HEK293T (cell line): ENCODE data around the gene DENND2A.
"Not testable (repeated sequence)": the region's sequence is repeated elsewhere in the genome, so short reads cannot be mapped to it uniquely, and the experiment has no call there.

Experiments
- CTCF ChIA-PET: fragments of 350-600 bp; formaldehyde crosslinking; extraction: SDS; loops from one replicate; lab custom pipeline; 2021; ENCODE audit warnings: antibody characterized with exemption, inconsistent platforms; lab: Yijun Ruan, JAX
- POLR2A ChIA-PET: fragments of 350-600 bp; formaldehyde crosslinking; extraction: SDS; loops from one replicate; lab custom pipeline; 2020; ENCODE audit warnings: antibody characterized with exemption, inconsistent platforms; lab: Yijun Ruan, JAX
- DNase-seq: peaks from one replicate; pipeline ENCODE4 v3.0.0; 2012; ENCODE audit warnings: mixed read lengths; ENCODE audit errors: extremely low spot score
- ARNT ChIP-seq: fragments of 450-650 bp; IDR thresholded peaks from 2 replicates; pipeline ENCODE4 v1.6.1; 2017; ENCODE audit warnings: mild to moderate bottlenecking
- BHLHE40 ChIP-seq: fragments of 450-650 bp; IDR thresholded peaks from 2 replicates; pipeline ENCODE4 v1.6.1; 2016; ENCODE audit warnings: mild to moderate bottlenecking, moderate library complexity, borderline replicate concordance
- CTBP1 ChIP-seq: fragments of 450-650 bp; IDR thresholded peaks from 2 replicates; pipeline ENCODE4 v1.6.1; 2016; ENCODE audit warnings: borderline replicate concordance
- ELF4 ChIP-seq: fragments of 450-650 bp; IDR thresholded peaks from 2 replicates; pipeline ENCODE4 v1.6.1; 2017; ENCODE audit warnings: antibody characterized with exemption
- FOXA1 ChIP-seq: fragments of 450-650 bp; IDR thresholded peaks from 2 replicates; pipeline ENCODE4 v1.6.1; 2016; ENCODE audit warnings: mild to moderate bottlenecking
- FOXK2 ChIP-seq: fragments of 450-650 bp; IDR thresholded peaks from 2 replicates; pipeline ENCODE4 v1.6.1; 2016; ENCODE audit warnings: mild to moderate bottlenecking
- FOXM1 ChIP-seq: fragments of 450-650 bp; IDR thresholded peaks from 2 replicates; pipeline ENCODE4 v1.6.1; 2017; ENCODE audit warnings: mild to moderate bottlenecking, borderline replicate concordance
- HDGF ChIP-seq: fragments of 450-650 bp; IDR thresholded peaks from 2 replicates; pipeline ENCODE4 v1.6.1; 2017; ENCODE audit warnings: antibody characterized with exemption, borderline replicate concordance
- L3MBTL2 ChIP-seq: fragments of 450-650 bp; conservative IDR thresholded peaks from 2 replicates; pipeline ENCODE4 v1.6.1; 2016; ENCODE audit warnings: mild to moderate bottlenecking
- LEF1 ChIP-seq: fragments of 450-650 bp; IDR thresholded peaks from 2 replicates; pipeline ENCODE4 v1.6.1; 2017; ENCODE audit warnings: mild to moderate bottlenecking, borderline replicate concordance
- NFRKB ChIP-seq: fragments of 450-650 bp; IDR thresholded peaks from 2 replicates; pipeline ENCODE4 v1.6.1; 2016; ENCODE audit warnings: mild to moderate bottlenecking, moderate library complexity
- SP1 ChIP-seq: fragments of 450-650 bp; IDR thresholded peaks from 2 replicates; pipeline ENCODE4 v1.6.1; 2017
- SUZ12 ChIP-seq: fragments of 450-650 bp; IDR thresholded peaks from 2 replicates; pipeline ENCODE4 v1.6.1; 2016; ENCODE audit warnings: mild to moderate bottlenecking
- TARDBP ChIP-seq: fragments of 450-650 bp; IDR thresholded peaks from 2 replicates; pipeline ENCODE4 v1.6.1; 2016
- ZNF384 ChIP-seq: fragments of 450-650 bp; IDR thresholded peaks from 2 replicates; pipeline ENCODE4 v1.6.1; 2016
- TF ChIP-seq, protein P1 (sequence below): fragments of 450-650 bp; IDR thresholded peaks from 2 replicates; pipeline ENCODE4 v1.6.1; 2016

The DENND2A gene

DNA sequence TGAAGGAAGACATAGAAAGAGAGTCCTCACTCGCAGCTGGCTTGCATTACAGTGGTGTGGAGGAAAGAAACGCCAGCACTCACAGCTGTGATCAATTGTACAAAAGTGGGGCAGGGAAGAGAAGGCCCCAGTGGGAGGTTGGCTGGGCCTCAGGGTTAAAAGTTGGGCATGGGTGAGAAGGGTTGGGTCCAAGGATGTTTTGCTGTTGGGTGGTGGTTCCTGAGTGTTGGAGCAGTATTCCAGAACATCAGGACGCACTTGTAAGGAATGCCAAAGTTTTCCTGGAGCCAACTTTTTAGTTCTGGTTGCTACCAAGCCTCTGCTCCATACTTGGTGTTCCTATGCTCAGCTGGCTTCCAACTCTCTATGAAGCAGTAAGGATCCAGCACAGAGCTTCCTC, 105.9 kb downstream of the DENND2A start:
- DNase-seq, result no peak
- ChIA-PET POLR2A (interaction anchor here (1.4 kb wide), 1 partner anchor 13 kb away, joined by 3 read pairs; no protein-coding TSS in a partner anchor), CTCF (interaction anchor here (1.4 kb wide), 1 partner anchor 9 kb away, joined by 3 read pairs; no protein-coding TSS in a partner anchor)
- no peak for TF ChIP-seq HDGF
- TF ChIP-seq SUZ12, result no peak
- TF ChIP-seq FOXK2, result no peak
- TF ChIP-seq CTBP1, result no peak
- no peak for TF ChIP-seq FOXM1
- TF ChIP-seq, protein P1, sequence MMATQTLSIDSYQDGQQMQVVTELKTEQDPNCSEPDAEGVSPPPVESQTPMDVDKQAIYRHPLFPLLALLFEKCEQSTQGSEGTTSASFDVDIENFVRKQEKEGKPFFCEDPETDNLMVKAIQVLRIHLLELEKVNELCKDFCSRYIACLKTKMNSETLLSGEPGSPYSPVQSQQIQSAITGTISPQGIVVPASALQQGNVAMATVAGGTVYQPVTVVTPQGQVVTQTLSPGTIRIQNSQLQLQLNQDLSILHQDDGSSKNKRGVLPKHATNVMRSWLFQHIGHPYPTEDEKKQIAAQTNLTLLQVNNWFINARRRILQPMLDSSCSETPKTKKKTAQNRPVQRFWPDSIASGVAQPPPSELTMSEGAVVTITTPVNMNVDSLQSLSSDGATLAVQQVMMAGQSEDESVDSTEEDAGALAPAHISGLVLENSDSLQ, result no peak
- no peak for TF ChIP-seq TARDBP
- no peak for TF ChIP-seq BHLHE40
- TF ChIP-seq ELF4, result no peak
- no peak for TF ChIP-seq LEF1
- no peak for TF ChIP-seq ARNT
- no peak for TF ChIP-seq SP1

DNA sequence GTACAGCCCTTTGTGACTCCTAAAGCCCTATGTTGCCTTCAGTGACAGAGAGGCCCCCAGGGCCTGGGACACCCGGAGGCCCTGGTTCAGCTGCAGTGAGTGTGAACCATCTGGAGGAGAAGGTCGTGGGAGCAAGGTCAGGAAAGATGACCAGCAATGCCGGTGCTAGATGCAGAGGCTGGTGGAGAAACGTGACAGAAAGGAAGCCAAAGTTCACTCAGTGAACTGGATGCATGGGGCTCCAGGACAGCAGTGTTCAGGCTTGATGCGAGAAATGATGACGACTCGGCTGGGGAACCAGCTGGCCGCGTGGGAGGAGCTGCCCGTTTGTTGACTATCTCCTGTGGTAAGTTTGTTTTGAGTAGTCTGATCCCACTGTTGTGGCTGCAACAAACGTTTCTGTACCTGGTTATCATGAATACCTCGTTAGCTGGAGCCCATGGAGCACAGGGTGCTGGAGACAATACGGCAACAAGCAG, 107.2 kb downstream of the DENND2A start:
- DNase-seq, result no peak
- TF ChIP-seq SP1 (no peak), ARNT (no peak), SUZ12 (no peak), L3MBTL2 (no peak), FOXA1 (no peak), LEF1 (no peak), BHLHE40 (no peak), ZNF384 (no peak), ELF4 (no peak), HDGF (no peak), NFRKB (no peak), FOXM1 (no peak), TARDBP (no peak)
- TF ChIP-seq, protein P1, result no peak
- POLR2A ChIA-PET, result interaction anchor here (1.0 to 1.4 kb wide), 3 partner anchors 12 to 95 kb away, joined by 3 read pairs; no protein-coding TSS in a partner anchor
- CTCF ChIA-PET, result interaction anchor here (0.6 to 1.4 kb wide), 2 partner anchors 10 to 15 kb away, joined by 3 read pairs; no protein-coding TSS in a partner anchor

DNA sequence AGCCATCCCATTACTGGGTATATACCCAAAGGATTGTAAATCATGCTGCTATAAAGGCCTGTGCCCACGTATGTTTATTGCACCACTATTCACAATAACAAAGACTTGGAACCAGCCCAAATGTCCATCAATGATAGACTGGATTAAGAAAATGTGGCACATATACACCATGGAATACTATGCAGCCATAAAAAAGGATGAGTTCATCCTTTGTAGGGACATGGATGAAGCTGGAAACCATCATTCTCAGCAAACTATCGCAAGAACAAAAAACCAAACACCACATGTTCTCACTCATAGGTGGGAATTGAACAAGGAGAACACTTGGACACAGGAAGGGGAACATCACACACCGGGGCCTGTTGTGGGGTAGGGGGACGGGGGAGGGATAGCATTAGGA, 111.2 kb downstream of the DENND2A start:
- DNase-seq, POLR2A ChIA-PET: not testable (repeated sequence)
- CTCF ChIA-PET, result interaction anchor here (1.0 kb wide), 1 partner anchor 124 kb away, joined by 3 read pairs; no protein-coding TSS in a partner anchor

DNA sequence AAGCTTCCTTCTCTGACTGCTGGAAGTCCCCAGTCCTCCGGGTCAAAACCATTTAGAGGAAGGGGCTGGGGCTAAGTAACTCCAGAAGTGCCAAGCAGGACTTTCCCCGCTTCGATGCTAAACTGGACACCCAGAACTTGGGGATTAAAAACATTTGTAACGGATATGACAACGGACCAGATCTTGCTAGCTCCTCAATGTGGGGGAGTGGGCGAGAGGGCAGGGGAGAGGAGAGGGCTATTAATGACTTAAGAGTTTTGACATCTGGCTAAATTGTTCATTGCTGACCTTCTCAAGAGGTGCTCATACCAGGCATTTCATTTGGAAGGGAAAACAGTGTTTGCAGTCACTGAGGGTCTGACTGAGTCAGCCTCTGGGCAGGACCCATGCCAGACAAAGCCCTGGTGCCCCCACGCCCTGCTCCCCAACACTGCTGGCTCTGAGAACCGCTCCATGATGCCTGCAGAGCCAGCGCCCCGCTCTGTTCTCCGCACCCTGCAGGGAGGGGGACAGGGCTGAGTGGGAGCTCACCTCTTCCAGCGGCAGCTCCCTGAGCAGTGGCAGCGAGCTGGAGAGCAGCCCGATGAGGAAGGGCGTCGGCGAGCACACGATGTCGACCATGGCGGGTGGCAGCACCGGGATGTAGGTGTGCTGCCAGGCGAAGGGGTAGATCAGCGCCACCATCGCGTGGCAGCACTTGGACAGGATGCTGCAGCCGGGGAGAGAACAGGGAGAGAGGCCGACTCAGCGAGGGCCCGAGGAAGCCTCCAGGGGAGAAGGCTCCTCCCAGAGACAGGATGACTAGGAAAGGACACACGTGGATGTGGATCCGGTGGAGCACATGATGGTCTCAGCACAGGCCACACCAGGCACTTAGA, 113.6 kb downstream of the DENND2A start:
- peak; percentile 8 for DNase-seq
- ChIA-PET POLR2A (interaction anchor here (0.6 to 1.2 kb wide), 2 partner anchors 11 to 389 kb away, joined by 3 read pairs; no protein-coding TSS in a partner anchor), CTCF (no interaction called here)
- TF ChIP-seq LEF1, result no peak
- TF ChIP-seq L3MBTL2, result no peak
- TF ChIP-seq HDGF, result no peak
- no peak for TF ChIP-seq SP1
- TF ChIP-seq, protein P1, result no peak
- no peak for TF ChIP-seq FOXA1
- no peak for TF ChIP-seq SUZ12
- no peak for TF ChIP-seq ELF4

DNA sequence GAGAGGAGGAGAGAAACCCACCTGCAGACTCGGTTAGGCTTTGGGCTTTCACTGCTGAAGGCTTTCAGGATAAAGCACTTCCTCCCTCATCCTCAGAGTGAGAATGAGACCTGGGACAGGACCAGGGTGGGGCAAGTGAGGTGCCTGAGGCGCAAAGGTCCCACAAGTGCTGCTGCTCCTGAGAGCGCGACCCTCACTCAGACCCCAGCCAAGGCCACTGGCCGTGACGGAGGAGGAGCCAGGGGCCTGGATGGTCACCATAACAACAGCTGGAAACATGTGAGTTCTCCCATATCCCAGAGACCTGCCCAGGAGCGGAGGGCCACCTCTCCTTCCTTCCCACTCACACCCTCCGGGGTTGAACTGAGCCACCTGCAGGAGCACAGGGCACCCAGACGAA, 114.4 kb downstream of the DENND2A start:
- peak; percentile 6 for DNase-seq
- TF ChIP-seq ARNT (no peak), SP1 (no peak), TARDBP (no peak), L3MBTL2 (no peak), SUZ12 (no peak), FOXA1 (no peak), ELF4 (no peak), HDGF (no peak), ZNF384 (no peak), LEF1 (no peak), NFRKB (no peak), FOXM1 (no peak), FOXK2 (no peak), BHLHE40 (no peak)
- TF ChIP-seq, protein P1, result no peak
- CTCF ChIA-PET, result interaction anchor here (1.6 kb wide), 1 partner anchor 121 kb away, joined by 5 read pairs; no protein-coding TSS in a partner anchor

More for the DNA sequence above, 114.4 kb downstream of the DENND2A start:
- POLR2A ChIA-PET, result interaction anchor here (0.6 kb wide), 1 partner anchor 388 kb away, joined by 3 read pairs; no protein-coding TSS in a partner anchor
